ENCODE measurements around the gene FAM163B. TPM values are rescaled to one million over a fixed set of nuclear protein-coding genes. Genes with fewer than 3 reads are reported as not detected.

Gene FAM163B
- polyA plus RNA-seq, 1 donor (not counting 4 experiments of a cell fraction or from before 2014, with no cell fraction given): not detected

- no peaks in the 10 kb centered on the region for H3K36me3 ChIP-seq (ENCODE audit: control insufficient read depth in 2 of 2, extremely low read depth in 1 of 2, insufficient read depth in 2 of 2, low read length in 2 of 2)
- no peak for FAIRE-seq
- no peaks in the 10 kb centered on the region for H3K9me3 ChIP-seq (ENCODE audit: control insufficient read depth, low read depth, low read length)
- no peak for DNase-seq (ENCODE audit: low read depth, low spot score)
- dilution Hi-C loops (cut with MboI; ENCODE audit: extremely low pct_ligation_motif_present, low sequenced_read_pairs): no loop called here
- peaks cover 2% of the 10 kb centered on the region for H3K27me3 ChIP-seq (ENCODE audit: control insufficient read depth, extremely low read depth, insufficient read depth, low read length)
- H2AFZ ChIP-seq (ENCODE audit: control insufficient read depth, low read length): no peak overlapping the region
- no peak overlapping the region for H3K4me3 ChIP-seq (ENCODE audit: control insufficient read depth in 2 of 3, extremely low read depth in 1 of 3, insufficient read depth in 2 of 3, low read depth in 1 of 3, low read length in 3 of 3)
- H3K27ac ChIP-seq (ENCODE audit: control insufficient read depth, insufficient read depth, low read length): no peak overlapping the region
- TF ChIP-seq CTCF (optimal IDR thresholded peaks at IDR 0.05 in 1 of 3, IDR thresholded peaks at IDR 0.05 in 1 of 3, conservative IDR thresholded peaks at IDR 0.05 in 1 of 3; ENCODE audit: extremely low read depth in 1 of 3, insufficient read depth in 2 of 3, low read length in 3 of 3): no peak
- TF ChIP-seq EZH2 (IDR thresholded peaks at IDR 0.05; ENCODE audit: low read length): no peak
- H3K9me1 ChIP-seq (ENCODE audit: control insufficient read depth, extremely low read depth, insufficient read depth, low read length): no peaks in the 10 kb centered on the region
- no peaks in the 10 kb centered on the region for H3K79me2 ChIP-seq (ENCODE audit: control insufficient read depth, insufficient read depth, low read length)
- no peaks in the 10 kb centered on the region for H4K20me1 ChIP-seq (ENCODE audit: control insufficient read depth, extremely low read depth, insufficient read depth, low read length)
- no peaks in the 10 kb centered on the region for H3K4me1 ChIP-seq (ENCODE audit: control insufficient read depth, extremely low read depth, insufficient read depth, low read length)
- no peak overlapping the region for H3K4me2 ChIP-seq (ENCODE audit: control insufficient read depth, extremely low read depth, insufficient read depth, low read depth, low read length)
- no peak overlapping the region for H3K9ac ChIP-seq (ENCODE audit: control insufficient read depth, extremely low read depth, insufficient read depth, low read length)
Measured at GRCh38 chr9:133553123-133553522, 56.1 kb downstream of the FAM163B start.

GRCh38 chr9:133552236-133552635 is 57.0 kb downstream of the FAM163B start:
- dilution Hi-C loops (cut with MboI; ENCODE audit: extremely low pct_ligation_motif_present, low sequenced_read_pairs): no loop called here
- H3K4me3 ChIP-seq (ENCODE audit: control insufficient read depth in 2 of 3, extremely low read depth in 1 of 3, insufficient read depth in 2 of 3, low read depth in 1 of 3, low read length in 3 of 3): no peak overlapping the region

More at GRCh38 chr9:133552236-133552635, 57.0 kb downstream of the FAM163B start:
- no peaks in the 10 kb centered on the region for H3K79me2 ChIP-seq (ENCODE audit: control insufficient read depth, insufficient read depth, low read length)
- H3K4me1 ChIP-seq (ENCODE audit: control insufficient read depth, extremely low read depth, insufficient read depth, low read length): no peaks in the 10 kb centered on the region
- TF ChIP-seq EZH2 (IDR thresholded peaks at IDR 0.05; ENCODE audit: low read length): no peak
- no peak for TF ChIP-seq CTCF (optimal IDR thresholded peaks at IDR 0.05 in 1 of 3, IDR thresholded peaks at IDR 0.05 in 1 of 3, conservative IDR thresholded peaks at IDR 0.05 in 1 of 3; ENCODE audit: extremely low read depth in 1 of 3, insufficient read depth in 2 of 3, low read length in 3 of 3)
- H3K27ac ChIP-seq (ENCODE audit: control insufficient read depth, insufficient read depth, low read length): no peak overlapping the region
- no peak overlapping the region for H3K9ac ChIP-seq (ENCODE audit: control insufficient read depth, extremely low read depth, insufficient read depth, low read length)
- DNase-seq (ENCODE audit: low read depth, low spot score) (no peak), FAIRE-seq (no peak)
- no peaks in the 10 kb centered on the region for H3K9me1 ChIP-seq (ENCODE audit: control insufficient read depth, extremely low read depth, insufficient read depth, low read length)
- no peaks in the 10 kb centered on the region for H4K20me1 ChIP-seq (ENCODE audit: control insufficient read depth, extremely low read depth, insufficient read depth, low read length)
- H2AFZ ChIP-seq (ENCODE audit: control insufficient read depth, low read length): no peak overlapping the region
- H3K36me3 ChIP-seq (ENCODE audit: control insufficient read depth in 2 of 2, extremely low read depth in 1 of 2, insufficient read depth in 2 of 2, low read length in 2 of 2): no peaks in the 10 kb centered on the region
- H3K9me3 ChIP-seq (ENCODE audit: control insufficient read depth, low read depth, low read length): no peaks in the 10 kb centered on the region
- H3K4me2 ChIP-seq (ENCODE audit: control insufficient read depth, extremely low read depth, insufficient read depth, low read depth, low read length): no peak overlapping the region
- no peaks in the 10 kb centered on the region for H3K27me3 ChIP-seq (ENCODE audit: control insufficient read depth, extremely low read depth, insufficient read depth, low read length)

All from keratinocyte (primary cell).